Measurements from ENCODE around the gene RBFOX2. TPM values are rescaled to one million over a fixed set of nuclear protein-coding genes. Genes with fewer than 3 reads are reported as not detected.
"Not testable (repeated sequence)": the region's sequence is repeated elsewhere in the genome, so short reads cannot be mapped to it uniquely, and the experiment has no call there.

Gene RBFOX2
- total and polyA plus RNA-seq, 3 donors from 2014 or later, result 53.4 to 85.2 (median 63.9) TPM

DNA sequence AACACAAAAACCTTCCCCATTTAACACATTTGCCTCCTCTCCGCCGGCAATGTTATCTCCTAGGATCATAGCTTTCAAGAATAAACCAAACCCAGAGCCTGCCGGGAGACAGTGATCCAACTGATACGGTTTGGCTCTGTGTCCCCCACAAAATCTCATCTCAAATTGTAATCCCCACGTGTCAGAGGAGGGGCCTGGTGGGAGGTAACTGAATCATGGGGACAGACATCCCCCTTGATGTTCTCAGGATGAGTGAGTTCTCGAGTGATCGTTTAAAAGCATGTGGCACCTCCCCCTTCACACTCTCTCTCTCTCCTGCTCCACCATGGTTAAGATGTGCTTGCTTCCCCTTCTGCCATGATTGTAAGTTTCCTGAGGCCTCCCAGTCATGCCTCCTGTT lies 33.3 kb downstream of the RBFOX2 start:
- intact Hi-C loops (cut with DNase I; ENCODE audit: low total_unique reads), result no loop called here
- no peaks in the 10 kb centered on the region for H3K9me3 ChIP-seq
- TF ChIP-seq, protein P1, sequence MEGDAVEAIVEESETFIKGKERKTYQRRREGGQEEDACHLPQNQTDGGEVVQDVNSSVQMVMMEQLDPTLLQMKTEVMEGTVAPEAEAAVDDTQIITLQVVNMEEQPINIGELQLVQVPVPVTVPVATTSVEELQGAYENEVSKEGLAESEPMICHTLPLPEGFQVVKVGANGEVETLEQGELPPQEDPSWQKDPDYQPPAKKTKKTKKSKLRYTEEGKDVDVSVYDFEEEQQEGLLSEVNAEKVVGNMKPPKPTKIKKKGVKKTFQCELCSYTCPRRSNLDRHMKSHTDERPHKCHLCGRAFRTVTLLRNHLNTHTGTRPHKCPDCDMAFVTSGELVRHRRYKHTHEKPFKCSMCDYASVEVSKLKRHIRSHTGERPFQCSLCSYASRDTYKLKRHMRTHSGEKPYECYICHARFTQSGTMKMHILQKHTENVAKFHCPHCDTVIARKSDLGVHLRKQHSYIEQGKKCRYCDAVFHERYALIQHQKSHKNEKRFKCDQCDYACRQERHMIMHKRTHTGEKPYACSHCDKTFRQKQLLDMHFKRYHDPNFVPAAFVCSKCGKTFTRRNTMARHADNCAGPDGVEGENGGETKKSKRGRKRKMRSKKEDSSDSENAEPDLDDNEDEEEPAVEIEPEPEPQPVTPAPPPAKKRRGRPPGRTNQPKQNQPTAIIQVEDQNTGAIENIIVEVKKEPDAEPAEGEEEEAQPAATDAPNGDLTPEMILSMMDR (IDR thresholded peaks at IDR 0.05), result no peak
- TF ChIP-seq POLR2A (IDR thresholded peaks at IDR 0.05), result no peak
- H3K4me1 ChIP-seq, result peaks cover 8% of the 10 kb centered on the region
- H3K36me3 ChIP-seq (ENCODE audit: low read depth, missing control alignments), result no peaks in the 10 kb centered on the region
- H3K4me3 ChIP-seq, result no peak overlapping the region
- whole genome bisulfite sequencing, 2 donors, result 40 to 52% methylated on average over 7 of the region's 7 CpGs
- no peak for DNase-seq
- H3K27ac ChIP-seq, result peak overlapping the region; percentile 56 to 79
- H3K27me3 ChIP-seq, result no peaks in the 10 kb centered on the region

DNA sequence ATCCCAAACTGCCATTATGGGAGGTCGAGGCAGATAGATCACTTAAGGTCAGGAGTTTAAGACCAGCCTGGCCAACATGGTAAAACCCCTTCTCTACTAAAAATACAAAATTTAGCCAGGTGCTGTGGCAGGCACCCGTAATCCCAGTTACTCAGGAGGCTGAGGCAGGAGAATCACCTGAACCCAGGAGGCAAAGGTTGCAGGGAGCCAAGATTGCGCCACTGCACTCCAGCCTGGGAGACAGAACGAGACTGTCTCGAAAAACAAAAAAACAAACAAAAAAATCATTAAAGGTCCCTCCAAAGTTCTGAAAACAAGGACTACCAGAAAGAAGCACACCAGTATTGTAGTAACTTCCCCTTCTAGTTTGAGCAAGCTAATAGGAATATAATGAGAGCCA lies 34.9 kb downstream of the RBFOX2 start:
- H3K4me3 ChIP-seq; H3K27ac ChIP-seq; H3K4me1 ChIP-seq; H3K27me3 ChIP-seq; DNase-seq; intact Hi-C loops (cut with DNase I; ENCODE audit: low total_unique reads); H3K9me3 ChIP-seq; H3K36me3 ChIP-seq (ENCODE audit: low read depth, missing control alignments): not testable (repeated sequence)
- 86% methylated on average over 5 of the region's 5 CpGs for WGBS, 2 donors

DNA sequence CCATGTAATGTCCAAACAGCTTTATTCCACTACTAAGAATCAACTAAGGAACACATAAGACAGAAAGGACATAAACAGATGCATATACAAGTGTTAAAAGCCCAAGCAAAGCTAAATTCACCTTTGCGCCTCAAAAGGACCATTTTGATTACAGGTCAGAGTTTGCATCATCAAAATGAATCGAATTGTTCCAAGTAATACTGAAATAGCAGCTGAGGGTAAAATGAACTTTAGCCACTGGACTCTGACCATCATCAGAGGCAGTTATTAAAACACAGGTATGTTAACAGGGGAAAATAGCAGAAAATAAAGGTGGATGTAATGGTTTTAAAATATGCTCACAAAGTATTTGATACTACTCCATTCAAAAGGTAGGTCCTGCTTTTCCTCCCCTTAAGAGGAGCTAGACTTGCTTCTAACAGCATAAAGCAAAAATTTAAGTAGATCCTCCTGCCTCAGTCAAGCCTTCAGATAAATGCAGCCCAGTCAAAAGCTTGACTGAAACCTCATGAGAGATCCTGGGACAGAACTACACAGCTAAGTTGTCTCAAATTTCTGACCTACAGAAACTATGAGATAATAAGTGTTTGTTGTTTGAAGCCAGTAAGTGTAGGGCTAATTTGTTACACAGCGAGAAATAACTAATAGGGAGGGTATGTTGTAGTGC lies 35.4 kb downstream of the RBFOX2 start:
- H3K27ac ChIP-seq, result no peak overlapping the region
- H3K9me3 ChIP-seq, result no peaks in the 10 kb centered on the region
- H3K27me3 ChIP-seq, result no peaks in the 10 kb centered on the region
- WGBS, 2 donors, result 89 to 95% methylated on average over 3 of the region's 3 CpGs
- no peak overlapping the region for H3K4me3 ChIP-seq
- no peak for DNase-seq
- TF ChIP-seq, protein P1 (IDR thresholded peaks at IDR 0.05), result no peak
- no peak for TF ChIP-seq POLR2A (IDR thresholded peaks at IDR 0.05)
- intact Hi-C loops (cut with DNase I; ENCODE audit: low total_unique reads), result no loop called here
- no peaks in the 10 kb centered on the region for H3K36me3 ChIP-seq (ENCODE audit: low read depth, missing control alignments)
- peaks cover 8% of the 10 kb centered on the region for H3K4me1 ChIP-seq

DNA sequence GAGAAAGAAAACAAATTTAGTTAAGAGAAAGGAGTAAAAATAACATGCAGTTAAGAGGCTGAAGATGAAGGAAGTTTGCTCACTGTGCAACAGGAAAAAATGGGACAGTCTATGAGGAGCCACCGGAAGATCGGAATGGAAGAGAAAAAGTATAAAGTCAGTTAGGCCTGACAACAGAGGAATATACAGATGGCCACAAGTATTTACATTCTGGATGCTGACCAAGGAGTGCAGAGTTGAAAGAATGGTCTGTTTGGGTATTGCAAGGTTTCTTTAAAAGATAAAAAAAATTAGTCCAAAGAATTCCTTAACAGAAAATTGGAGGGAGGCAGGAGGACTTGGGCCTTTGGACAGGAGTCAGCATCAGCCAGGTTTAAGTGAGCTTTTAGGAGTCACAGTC lies 37.5 kb downstream of the RBFOX2 start:
- intact Hi-C loops (cut with DNase I; ENCODE audit: low total_unique reads), result no loop called here
- Histone ChIP-seq H3K27me3 (no peaks in the 10 kb centered on the region), H3K4me3 (no peak overlapping the region), H3K4me1 (peaks cover 4% of the 10 kb centered on the region), H3K36me3 (ENCODE audit: low read depth, missing control alignments) (no peaks in the 10 kb centered on the region), H3K27ac (no peak overlapping the region), H3K9me3 (no peaks in the 10 kb centered on the region)
- TF ChIP-seq, protein P1 (IDR thresholded peaks at IDR 0.05), result no peak
- no peak for TF ChIP-seq POLR2A (IDR thresholded peaks at IDR 0.05)
- DNase-seq, result no peak
- WGBS, 2 donors, result 75 to 94% methylated on average over 2 of the region's 2 CpGs

DNA sequence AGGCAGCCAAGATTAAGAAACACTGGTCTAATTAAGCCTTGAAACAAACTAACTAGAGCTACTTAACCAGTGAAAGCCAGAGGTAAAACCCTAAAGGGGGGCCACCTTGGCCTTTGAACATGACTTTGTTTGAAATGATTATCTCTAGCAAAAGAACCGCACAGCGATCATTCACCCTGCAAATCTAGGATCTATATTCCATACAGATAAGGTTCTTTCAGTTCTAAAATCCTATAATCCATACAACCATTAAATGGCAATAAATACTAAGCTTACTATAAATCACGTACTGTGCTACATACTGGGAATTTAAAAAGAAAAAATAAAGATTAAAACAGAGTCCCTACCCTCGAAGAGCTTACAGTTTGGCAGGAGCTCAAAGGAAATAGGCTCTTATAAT lies 40.6 kb downstream of the RBFOX2 start:
- no peaks in the 10 kb centered on the region for H3K36me3 ChIP-seq (ENCODE audit: low read depth, missing control alignments)
- intact Hi-C loops (cut with DNase I; ENCODE audit: low total_unique reads), result no loop called here
- peaks cover 14% of the 10 kb centered on the region for H3K4me1 ChIP-seq
- no peak overlapping the region for H3K4me3 ChIP-seq
- H3K9me3 ChIP-seq, result no peaks in the 10 kb centered on the region
- no peak for DNase-seq
- TF ChIP-seq POLR2A (IDR thresholded peaks at IDR 0.05), result no peak
- TF ChIP-seq, protein P1 (IDR thresholded peaks at IDR 0.05), result no peak
- WGBS, 2 donors, result 77 to 84% methylated on average over 4 of the region's 4 CpGs
- no peak overlapping the region for H3K27ac ChIP-seq
- no peaks in the 10 kb centered on the region for H3K27me3 ChIP-seq
